SK-N-SH treated with all-trans-retinoic acid at 6 μM for 48 hours (cell line): ENCODE data around the gene CCSER1.

Experiments used
- ATAC-seq: fragments of 200-7000 bp; cut with Tn5 transposase; 3 replicates; pipeline ENCODE4 v1.9.1; 2020; ENCODE audit warnings: mild to moderate bottlenecking, moderate library complexity
- ARNTL ChIP-seq: fragments of 450-650 bp; formaldehyde crosslinking; IDR thresholded peaks from 2 replicates; pipeline ENCODE4 v1.5.0; 2020; ENCODE audit warnings: low read depth, mild to moderate bottlenecking, moderate library complexity, borderline replicate concordance
- BACH2 ChIP-seq: fragments of 250-450 bp; sonication (Bioruptor Pico); IDR thresholded peaks from 2 replicates; pipeline ENCODE4 v1.9.0; 2021; ENCODE audit warnings: mild to moderate bottlenecking, borderline replicate concordance
- CSRNP3 ChIP-seq: fragments of 250-450 bp; sonication (Bioruptor Pico); IDR thresholded peaks from 2 replicates; pipeline ENCODE4 v1.5.1; 2021; ENCODE audit warnings: mild to moderate bottlenecking, moderate library complexity
- ESRRG ChIP-seq: fragments of 250-450 bp; sonication (Bioruptor Pico); IDR thresholded peaks from 2 replicates; pipeline ENCODE4 v1.6.1; 2021; ENCODE audit warnings: mild to moderate bottlenecking
- GLIS3 ChIP-seq: fragments of 250-450 bp; sonication (Bioruptor Pico); IDR thresholded peaks from 2 replicates; pipeline ENCODE4 v1.5.0; 2020; ENCODE audit warnings: mild to moderate bottlenecking, moderate library complexity
- ISL1 ChIP-seq: fragments of 250-450 bp; sonication (Bioruptor Pico); IDR thresholded peaks from 2 replicates; pipeline ENCODE4 v2.1.2; 2022; ENCODE audit warnings: mild to moderate bottlenecking, moderate library complexity
- OSR1 ChIP-seq: fragments of 250-450 bp; sonication (Bioruptor Pico); IDR thresholded peaks from 2 replicates; pipeline ENCODE4 v1.8.0; 2022; ENCODE audit warnings: moderate library complexity, mild to moderate bottlenecking, inconsistent platforms
- PATZ1 ChIP-seq: fragments of 250-450 bp; sonication (Bioruptor Pico); IDR thresholded peaks from 2 replicates; pipeline ENCODE4 v1.8.0; 2020; ENCODE audit warnings: mild to moderate bottlenecking, moderate library complexity, borderline replicate concordance
- PPARA ChIP-seq: fragments of 250-450 bp; sonication (Bioruptor Pico); IDR thresholded peaks from 2 replicates; pipeline ENCODE4 v1.5.0; 2020; ENCODE audit warnings: mild to moderate bottlenecking, borderline replicate concordance
- RARB ChIP-seq: fragments of 250-450 bp; sonication (Bioruptor Pico); IDR thresholded peaks from 2 replicates; pipeline ENCODE4 v1.8.0; 2021; ENCODE audit warnings: mild to moderate bottlenecking, moderate library complexity
- SNAI2 ChIP-seq: fragments of 250-450 bp; sonication (Bioruptor Pico); IDR thresholded peaks from 2 replicates; pipeline ENCODE4 v1.5.0; 2020; ENCODE audit warnings: mild to moderate bottlenecking, moderate library complexity
- TCF4 ChIP-seq: fragments of 250-450 bp; sonication (Bioruptor Pico); IDR thresholded peaks from 2 replicates; pipeline ENCODE4 v1.8.0; 2021; ENCODE audit warnings: mild to moderate bottlenecking, moderate library complexity, borderline replicate concordance
- TOX ChIP-seq: fragments of 250-450 bp; sonication (Bioruptor Pico); IDR thresholded peaks from 2 replicates; pipeline ENCODE4 v1.8.0; 2021; ENCODE audit warnings: mild to moderate bottlenecking, moderate library complexity, borderline replicate concordance
- TSHZ2 ChIP-seq: fragments of 250-450 bp; sonication (Bioruptor Pico); IDR thresholded peaks from 2 replicates; pipeline ENCODE4 v1.5.0; 2020; ENCODE audit warnings: mild to moderate bottlenecking, moderate library complexity
- ZC3H10 ChIP-seq: fragments of 250-450 bp; sonication (Bioruptor Pico); IDR thresholded peaks from 2 replicates; pipeline ENCODE4 v1.5.1; 2021; ENCODE audit warnings: mild to moderate bottlenecking, moderate library complexity
- ZFP30 ChIP-seq: fragments of 450-650 bp; formaldehyde crosslinking; IDR thresholded peaks from 2 replicates; pipeline ENCODE4 v1.5.0; 2022; ENCODE audit warnings: mild to moderate bottlenecking, moderate library complexity
- ZNF565 ChIP-seq: fragments of 450-650 bp; formaldehyde crosslinking; conservative IDR thresholded peaks from 2 replicates; pipeline ENCODE4 v1.5.0; 2020; ENCODE audit warnings: low read depth, mild to moderate bottlenecking, moderate library complexity
- ZNF70 ChIP-seq: fragments of 450-650 bp; formaldehyde crosslinking; IDR thresholded peaks from 2 replicates; pipeline ENCODE4 v1.5.0; 2020; ENCODE audit warnings: mild to moderate bottlenecking, moderate library complexity
- ZNF8 ChIP-seq: fragments of 450-650 bp; formaldehyde crosslinking; IDR thresholded peaks from 2 replicates; pipeline ENCODE4 v1.5.0; 2020; ENCODE audit warnings: mild to moderate bottlenecking, moderate library complexity

Gene CCSER1

GRCh38 chr4:90857081-90857820 is 730.1 kb downstream of the CCSER1 start (continued):
- TF ChIP-seq TSHZ2 (CRISPR knock-in tag) (no peak), ZNF70 (CRISPR knock-in tag) (no peak), PPARA (CRISPR knock-in tag) (no peak), BACH2 (CRISPR knock-in tag) (no peak), ZC3H10 (CRISPR knock-in tag) (no peak)

- ATAC-seq, result no peak
Measured at GRCh38 chr4:90875791-90876190, 748.6 kb downstream of the CCSER1 start.

GRCh38 chr4:90876296-90876695 is 749.1 kb downstream of the CCSER1 start:
- TF ChIP-seq ZC3H10 (CRISPR knock-in tag), result no peak
- TF ChIP-seq ISL1 (CRISPR knock-in tag), result no peak
- TF ChIP-seq TSHZ2 (CRISPR knock-in tag), result no peak
- TF ChIP-seq ZNF565 (CRISPR knock-in tag), result no peak
- TF ChIP-seq ZNF8 (CRISPR knock-in tag), result no peak
- TF ChIP-seq ESRRG (CRISPR knock-in tag), result no peak
- no peak for TF ChIP-seq OSR1 (CRISPR knock-in tag)
- TF ChIP-seq ZFP30 (CRISPR knock-in tag), result no peak
- TF ChIP-seq RARB, result no peak
- no peak for TF ChIP-seq SNAI2 (CRISPR knock-in tag)
- TF ChIP-seq PATZ1 (CRISPR knock-in tag), result no peak
- no peak for TF ChIP-seq ZNF70 (CRISPR knock-in tag)
- TF ChIP-seq TOX (CRISPR knock-in tag), result no peak
- no peak for TF ChIP-seq GLIS3 (CRISPR knock-in tag)
- TF ChIP-seq CSRNP3 (CRISPR knock-in tag), result no peak
- TF ChIP-seq ARNTL (CRISPR knock-in tag), result no peak
- no peak for TF ChIP-seq TCF4 (CRISPR knock-in tag)
- ATAC-seq, result no peak

More at GRCh38 chr4:90875791-90876190, 748.6 kb downstream of the CCSER1 start:
- TF ChIP-seq PATZ1 (CRISPR knock-in tag) (no peak), ZNF565 (CRISPR knock-in tag) (no peak), ZNF8 (CRISPR knock-in tag) (no peak), SNAI2 (CRISPR knock-in tag) (no peak), OSR1 (CRISPR knock-in tag) (no peak)
- TF ChIP-seq, all 23 proteins: peak for 0
